HepG2 (cell line): Measurements from ENCODE around the gene SPRYD4. TPM values are rescaled to one million over a fixed set of nuclear protein-coding genes. Genes with fewer than 3 reads are reported as not detected.

ENCODE experiments used
- GATAD1 ChIP-seq: IDR thresholded peaks from 2 replicates; pipeline ENCODE4 v1.6.1; 2016; ENCODE audit warnings: missing genetic modification reagents, missing compliant biosample characterization
- HNRNPL ChIP-seq: fragments of 200-400 bp; formaldehyde crosslinking; IDR thresholded peaks from 2 replicates; pipeline ENCODE4 v1.6.1; 2017; ENCODE audit warnings: mild to moderate bottlenecking, low read depth, low read length
- MBNL3 ChIP-seq: fragments of 250-450 bp; sonication (Bioruptor Pico); conservative IDR thresholded peaks from 2 replicates; pipeline ENCODE4 v1.8.0; 2022; ENCODE audit warnings: mild to moderate bottlenecking, inconsistent platforms
- NRL ChIP-seq: sonication (generic); formaldehyde crosslinking; IDR thresholded peaks from 2 replicates; pipeline ENCODE4 v1.5.0; 2020; ENCODE audit warnings: missing genetic modification reagents, mild to moderate bottlenecking, moderate library complexity, borderline replicate concordance
- RFX3 ChIP-seq: IDR thresholded peaks from 2 replicates; pipeline ENCODE4 v1.6.1; 2016; ENCODE audit warnings: missing biosample characterization, missing genetic modification reagents
- SATB2 ChIP-seq: sonication (generic); formaldehyde crosslinking; IDR thresholded peaks from 2 replicates; pipeline ENCODE4 v1.5.0; 2020; ENCODE audit warnings: missing genetic modification reagents
- SIX4 ChIP-seq: sonication (generic); formaldehyde crosslinking; IDR thresholded peaks from 2 replicates; pipeline ENCODE4 v1.4.0; 2020; ENCODE audit warnings: missing genetic modification reagents
- TOPORS ChIP-seq: sonication (generic); formaldehyde crosslinking; IDR thresholded peaks from 2 replicates; pipeline ENCODE4 v1.8.0; 2023; ENCODE audit warnings: mild to moderate bottlenecking, missing genetic modification reagents
- TSC22D2 ChIP-seq: sonication (generic); formaldehyde crosslinking; IDR thresholded peaks from 2 replicates; pipeline ENCODE4 v1.5.1; 2020; ENCODE audit warnings: missing genetic modification reagents, mild to moderate bottlenecking, borderline replicate concordance
- ZKSCAN5 ChIP-seq: sonication (generic); formaldehyde crosslinking; IDR thresholded peaks from 2 replicates; pipeline ENCODE4 v1.5.1; 2020; ENCODE audit warnings: mild to moderate bottlenecking, missing genetic modification reagents
- ZNF251 ChIP-seq: sonication (generic); formaldehyde crosslinking; IDR thresholded peaks from 2 replicates; pipeline ENCODE4 v1.9.0; 2021; ENCODE audit warnings: mild to moderate bottlenecking, missing genetic modification reagents
- ZNF619 ChIP-seq: sonication (generic); formaldehyde crosslinking; IDR thresholded peaks from 2 replicates; pipeline ENCODE4 v1.4.0; 2020; ENCODE audit warnings: mild to moderate bottlenecking, missing genetic modification reagents
- ZNF703 ChIP-seq: sonication (generic); formaldehyde crosslinking; IDR thresholded peaks from 2 replicates; pipeline ENCODE4 v1.5.1; 2020; ENCODE audit warnings: missing genetic modification reagents, mild to moderate bottlenecking, moderate library complexity, borderline replicate concordance
- ZNF883 ChIP-seq: sonication (generic); formaldehyde crosslinking; IDR thresholded peaks from 2 replicates; pipeline ENCODE4 v1.5.1; 2020; ENCODE audit warnings: mild to moderate bottlenecking, missing genetic modification reagents; ENCODE audit errors: not compliant biosample characterization
- polyA plus RNA-seq, 8 experiments: library from polyadenylated mRNA; depleted of rRNA in 3 of 8; stranded (reverse) in 7 of 8; unstranded in 1 of 8; fragments of >200 nt; fragmentation: Illumina TruSeq in 4 of 8; extraction: Trizol in 4 of 8; gene quantifications; 2 replicates each; pipeline versions ENCODE4 v1.2.1 to v1.2.3, GENCODE V29; 2011 to 2016; ENCODE audit warnings: low read depth in 4 of 8, missing spikeins in 1 of 8, mixed read lengths in 1 of 8; ENCODE audit not compliant: insufficient read depth in 1 of 8
- total RNA-seq, 5 experiments: library from RNA; depleted of rRNA; stranded (reverse); fragments of >200 nt; fragmentation: Illumina TruSeq; extraction: Trizol; gene quantifications; 2 replicates each; pipeline ENCODE4 v1.2.3, GENCODE V29; 2016; ENCODE audit warnings: low read depth in 1 of 5
- TF ChIP-seq, protein P1 (sequence below): sonication (generic); formaldehyde crosslinking; IDR thresholded peaks from 2 replicates; pipeline ENCODE4 v1.5.0; 2020; ENCODE audit warnings: missing genetic modification reagents
- TF ChIP-seq, protein P2 (sequence below), 2 experiments: sonication (generic) in 1 of 2; formaldehyde crosslinking in 1 of 2; IDR thresholded peaks; 2 replicates each; pipeline versions ENCODE4 v1.6.1 to v1.9.0; 2014 to 2022; ENCODE audit warnings: antibody characterized with exemption in 1 of 2, borderline replicate concordance in 1 of 2, inconsistent platforms in 1 of 2, low read depth in 1 of 2, missing genetic modification reagents in 1 of 2
- TF ChIP-seq, protein P3 (sequence below): sonication (generic); formaldehyde crosslinking; IDR thresholded peaks from 2 replicates; pipeline ENCODE4 v1.4.0; 2020; ENCODE audit warnings: missing genetic modification reagents
- TF ChIP-seq, protein P4 (sequence below): sonication (generic); formaldehyde crosslinking; IDR thresholded peaks from 2 replicates; pipeline ENCODE4 v1.4.0; 2020; ENCODE audit warnings: missing genetic modification reagents

The SPRYD4 gene
- total and polyA plus RNA-seq, 2 of the 13 experiments (the other 11 are each of a cell fraction or from before 2014, with no cell fraction given), result 3.9 to 4.5 TPM

DNA sequence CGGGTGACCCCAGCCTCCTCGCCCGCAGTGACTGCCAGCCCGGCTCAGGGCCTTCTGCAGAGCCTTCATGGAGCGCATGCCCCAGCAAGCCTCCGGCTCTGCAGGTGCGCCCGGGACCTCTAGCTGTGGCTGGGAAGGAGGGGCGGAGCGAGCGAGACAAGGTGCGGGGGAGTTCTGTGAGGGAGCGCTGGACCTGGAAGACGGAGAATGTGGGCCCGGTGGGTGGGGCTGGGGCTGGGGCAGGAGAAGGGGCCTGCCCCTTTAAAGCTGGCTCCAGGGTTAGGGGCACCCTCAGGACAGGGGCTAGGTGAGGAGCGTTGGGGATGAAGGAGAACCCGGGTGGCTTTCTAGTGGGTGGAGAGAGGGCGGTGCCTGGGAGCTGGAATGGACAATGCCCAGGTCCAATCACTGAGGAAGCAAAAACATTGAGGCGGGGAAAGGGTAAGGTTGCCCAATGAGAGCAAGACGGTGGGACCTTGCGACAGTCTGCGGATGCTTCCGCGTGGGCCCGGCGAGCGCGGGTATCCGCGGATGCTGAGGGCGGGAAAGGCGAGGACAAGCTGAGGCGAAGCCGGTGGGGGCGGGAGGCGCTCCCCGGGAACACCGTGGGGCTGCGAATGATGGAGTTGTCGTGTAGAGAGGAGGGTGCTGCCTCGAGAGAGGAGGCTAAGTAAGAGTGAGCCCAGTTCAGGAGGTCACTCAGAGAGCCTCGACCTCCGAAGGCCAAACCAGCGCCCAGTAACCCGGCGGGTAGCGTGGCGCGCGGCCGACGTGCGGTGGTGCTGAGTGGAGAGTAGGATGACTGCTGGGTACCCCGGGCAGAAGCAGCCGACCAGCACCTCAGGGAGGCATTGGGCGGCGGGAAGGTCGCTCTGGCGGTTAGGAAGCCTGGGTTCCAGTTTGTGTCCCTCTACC is 19.9 kb downstream of the SPRYD4 start, which contains the start of gene GLS2 (continued):
- no peak for TF ChIP-seq MBNL3 (CRISPR knock-in tag)
- TF ChIP-seq, protein P1, sequence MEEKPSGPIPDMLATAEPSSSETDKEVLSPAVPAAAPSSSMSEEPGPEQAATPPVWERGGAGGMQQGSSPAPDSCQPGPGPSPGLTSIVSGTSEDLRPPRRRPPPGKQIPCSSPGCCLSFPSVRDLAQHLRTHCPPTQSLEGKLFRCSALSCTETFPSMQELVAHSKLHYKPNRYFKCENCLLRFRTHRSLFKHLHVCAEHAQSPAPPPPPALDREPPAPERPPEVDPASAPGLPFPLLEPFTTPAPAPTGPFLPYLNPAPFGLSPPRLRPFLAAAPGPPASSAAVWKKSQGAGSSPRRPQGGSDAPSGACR (CRISPR knock-in tag), result no peak
- TF ChIP-seq, protein P2, sequence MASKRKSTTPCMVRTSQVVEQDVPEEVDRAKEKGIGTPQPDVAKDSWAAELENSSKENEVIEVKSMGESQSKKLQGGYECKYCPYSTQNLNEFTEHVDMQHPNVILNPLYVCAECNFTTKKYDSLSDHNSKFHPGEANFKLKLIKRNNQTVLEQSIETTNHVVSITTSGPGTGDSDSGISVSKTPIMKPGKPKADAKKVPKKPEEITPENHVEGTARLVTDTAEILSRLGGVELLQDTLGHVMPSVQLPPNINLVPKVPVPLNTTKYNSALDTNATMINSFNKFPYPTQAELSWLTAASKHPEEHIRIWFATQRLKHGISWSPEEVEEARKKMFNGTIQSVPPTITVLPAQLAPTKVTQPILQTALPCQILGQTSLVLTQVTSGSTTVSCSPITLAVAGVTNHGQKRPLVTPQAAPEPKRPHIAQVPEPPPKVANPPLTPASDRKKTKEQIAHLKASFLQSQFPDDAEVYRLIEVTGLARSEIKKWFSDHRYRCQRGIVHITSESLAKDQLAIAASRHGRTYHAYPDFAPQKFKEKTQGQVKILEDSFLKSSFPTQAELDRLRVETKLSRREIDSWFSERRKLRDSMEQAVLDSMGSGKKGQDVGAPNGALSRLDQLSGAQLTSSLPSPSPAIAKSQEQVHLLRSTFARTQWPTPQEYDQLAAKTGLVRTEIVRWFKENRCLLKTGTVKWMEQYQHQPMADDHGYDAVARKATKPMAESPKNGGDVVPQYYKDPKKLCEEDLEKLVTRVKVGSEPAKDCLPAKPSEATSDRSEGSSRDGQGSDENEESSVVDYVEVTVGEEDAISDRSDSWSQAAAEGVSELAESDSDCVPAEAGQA (IDR thresholded peaks at IDR 0.05; ENCODE audit: low read depth), result no peak
- TF ChIP-seq, protein P2 (CRISPR knock-in tag; IDR thresholded peaks at IDR 0.05; ENCODE audit: borderline replicate concordance), result peak; percentile 97
- TF ChIP-seq RFX3, result no peak
- peak; percentile 97 for TF ChIP-seq NRL (CRISPR knock-in tag)
- TF ChIP-seq ZNF703 (CRISPR knock-in tag), result peak; percentile 76; the same call in 1 of the 2 replicates
- TF ChIP-seq, protein P3, sequence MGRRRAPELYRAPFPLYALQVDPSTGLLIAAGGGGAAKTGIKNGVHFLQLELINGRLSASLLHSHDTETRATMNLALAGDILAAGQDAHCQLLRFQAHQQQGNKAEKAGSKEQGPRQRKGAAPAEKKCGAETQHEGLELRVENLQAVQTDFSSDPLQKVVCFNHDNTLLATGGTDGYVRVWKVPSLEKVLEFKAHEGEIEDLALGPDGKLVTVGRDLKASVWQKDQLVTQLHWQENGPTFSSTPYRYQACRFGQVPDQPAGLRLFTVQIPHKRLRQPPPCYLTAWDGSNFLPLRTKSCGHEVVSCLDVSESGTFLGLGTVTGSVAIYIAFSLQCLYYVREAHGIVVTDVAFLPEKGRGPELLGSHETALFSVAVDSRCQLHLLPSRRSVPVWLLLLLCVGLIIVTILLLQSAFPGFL (CRISPR knock-in tag), result peak; percentile 85; the same call in 1 of the 2 replicates
- TF ChIP-seq, protein P4, sequence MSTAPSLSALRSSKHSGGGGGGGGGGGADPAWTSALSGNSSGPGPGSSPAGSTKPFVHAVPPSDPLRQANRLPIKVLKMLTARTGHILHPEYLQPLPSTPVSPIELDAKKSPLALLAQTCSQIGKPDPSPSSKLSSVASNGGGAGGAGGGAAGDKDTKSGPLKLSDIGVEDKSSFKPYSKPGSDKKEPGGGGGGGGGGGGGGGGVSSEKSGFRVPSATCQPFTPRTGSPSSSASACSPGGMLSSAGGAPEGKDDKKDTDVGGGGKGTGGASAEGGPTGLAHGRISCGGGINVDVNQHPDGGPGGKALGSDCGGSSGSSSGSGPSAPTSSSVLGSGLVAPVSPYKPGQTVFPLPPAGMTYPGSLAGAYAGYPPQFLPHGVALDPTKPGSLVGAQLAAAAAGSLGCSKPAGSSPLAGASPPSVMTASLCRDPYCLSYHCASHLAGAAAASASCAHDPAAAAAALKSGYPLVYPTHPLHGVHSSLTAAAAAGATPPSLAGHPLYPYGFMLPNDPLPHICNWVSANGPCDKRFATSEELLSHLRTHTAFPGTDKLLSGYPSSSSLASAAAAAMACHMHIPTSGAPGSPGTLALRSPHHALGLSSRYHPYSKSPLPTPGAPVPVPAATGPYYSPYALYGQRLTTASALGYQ (CRISPR knock-in tag), result 0 out of 2 replicates have a peak, but pooled peaks have one; percentile 47
- TF ChIP-seq TSC22D2 (CRISPR knock-in tag), result 0 out of 2 replicates have a peak, but pooled peaks have one; percentile 35
- 0 out of 2 replicates have a peak, but pooled peaks have one; percentile 46 for TF ChIP-seq ZNF619 (CRISPR knock-in tag)
- peak; percentile 82; the same call in 1 of the 2 replicates for TF ChIP-seq TOPORS
- TF ChIP-seq SATB2 (CRISPR knock-in tag), result peak; percentile 98
- peak; percentile 49; the same call in 1 of the 2 replicates for TF ChIP-seq GATAD1 (CRISPR knock-in tag)
- TF ChIP-seq ZKSCAN5 (CRISPR knock-in tag), result no peak
- no peak for TF ChIP-seq ZNF251 (CRISPR knock-in tag)
- TF ChIP-seq HNRNPL, result 0 out of 2 replicates have a peak, but pooled peaks have one; percentile 3
- TF ChIP-seq ZNF883 (CRISPR knock-in tag), result peak; percentile 93
- TF ChIP-seq SIX4 (CRISPR knock-in tag), result peak; percentile 69; the same call in 1 of the 2 replicates
